ENCODE results near the gene MAST3. TPM values are rescaled to one million over a fixed set of nuclear protein-coding genes. Genes with fewer than 3 reads are reported as not detected.

The MAST3 gene
- total and polyA plus RNA-seq, 2 of the 13 experiments (the other 11 are each of a cell fraction or from before 2014, with no cell fraction given) = 4.1 to 4.6 TPM

- TF ChIP-seq ETV5 (CRISPR knock-in tag; IDR thresholded peaks at IDR 0.05; ENCODE audit: borderline replicate concordance) (no peak), KLF15 (CRISPR knock-in tag; IDR thresholded peaks at IDR 0.05; ENCODE audit: borderline replicate concordance) (no peak), ZNF710 (CRISPR knock-in tag; IDR thresholded peaks at IDR 0.05; ENCODE audit: borderline replicate concordance) (no peak), ZNF414 (CRISPR knock-in tag; IDR thresholded peaks at IDR 0.05) (peak; percentile 62; the same call in 1 of the 2 replicates), TFDP1 (CRISPR knock-in tag; IDR thresholded peaks at IDR 0.05; ENCODE audit: borderline replicate concordance) (peak; percentile 8; the same call in 1 of the 2 replicates), UBTF (CRISPR knock-in tag; IDR thresholded peaks at IDR 0.05) (no peak), ZBTB10 (CRISPR knock-in tag; IDR thresholded peaks at IDR 0.05; ENCODE audit: borderline replicate concordance) (no peak), ZNF577 (CRISPR knock-in tag; IDR thresholded peaks at IDR 0.05; ENCODE audit: borderline replicate concordance, low read depth) (no peak), RARG (CRISPR knock-in tag; IDR thresholded peaks at IDR 0.05; ENCODE audit: low read depth) (no peak), AHR (CRISPR knock-in tag; IDR thresholded peaks at IDR 0.05) (no peak), RORA (CRISPR knock-in tag; IDR thresholded peaks at IDR 0.05) (no peak), ZNF10 (CRISPR knock-in tag; IDR thresholded peaks at IDR 0.05; ENCODE audit: borderline replicate concordance, low read depth) (no peak), ZNF235 (CRISPR knock-in tag; IDR thresholded peaks at IDR 0.05; ENCODE audit: borderline replicate concordance) (no peak), MIER3 (CRISPR knock-in tag; IDR thresholded peaks at IDR 0.05; ENCODE audit: borderline replicate concordance) (no peak; the same call in 1 of the 2 replicates), CSRNP2 (CRISPR knock-in tag; conservative IDR thresholded peaks at IDR 0.05; ENCODE audit: low read depth) (no peak), CREB3 (CRISPR knock-in tag; IDR thresholded peaks at IDR 0.05) (no peak)
Observed at GRCh38 chr19:18192673-18193387, 95.3 kb downstream of the MAST3 start, which contains the start of gene MPV17L2 (continued).

Measured in HepG2 (cell line).